ENCODE measurements around the gene DEXI. TPM values are rescaled to one million over a fixed set of nuclear protein-coding genes. Genes with fewer than 3 reads are reported as not detected.

DEXI gene
- total and polyA plus RNA-seq, 2 of the 13 experiments (the other 11 are each of a cell fraction or from before 2014, with no cell fraction given), result 51.5 to 70.4 TPM

- in situ Hi-C loops (cut with HindIII; ENCODE audit: extremely low pct_ligation_motif_present, low pct_unique_long_range_greater_than_20kb), result no loop called here
- no peak for FAIRE-seq
- Histone ChIP-seq H3K9ac (ENCODE audit: insufficient read depth, low read depth, low read length) (no peak overlapping the region), H3K4me1 (ENCODE audit: insufficient read depth, low read length) (no peaks in the 10 kb centered on the region), H2AFZ (ENCODE audit: low read length) (no peak overlapping the region), H3K27me3 (ENCODE audit: control insufficient read depth in 1 of 2, insufficient read depth in 2 of 2, low read length in 2 of 2) (no peaks in the 10 kb centered on the region), H3K4me2 (ENCODE audit: low read depth, low read length) (no peak overlapping the region), H3K27ac (ENCODE audit: extremely low read length, insufficient read depth, low read length) (no peak overlapping the region), H3K9me3 (ENCODE audit: low read length) (no peaks in the 10 kb centered on the region), H3K4me3 (replicated peaks in 1 of 3; ENCODE audit: insufficient read depth in 1 of 3, low read depth in 2 of 3, low read length in 3 of 3) (no peak overlapping the region), H3K36me3 (replicated peaks in 1 of 2; ENCODE audit: control insufficient read depth in 1 of 2, insufficient read depth in 2 of 2, low read length in 2 of 2) (peaks cover 10 to 11% of the 10 kb centered on the region in 2 experiments; a peak in 2 of 5 replicates), H3K79me2 (ENCODE audit: insufficient read depth, low read length) (no peaks in the 10 kb centered on the region), H4K20me1 (ENCODE audit: insufficient read depth, low read length) (no peaks in the 10 kb centered on the region)
- ChIA-PET CTCF (ENCODE audit: low intra/inter-chr PET ratio, low total read pairs) (no interaction called here), POLR2A (no interaction called here)
- WGBS (ENCODE audit: low lambda C conversion rate), result 93% methylated on average over 6 of the region's 6 CpGs
- no peak for DNase-seq (ENCODE audit: low spot score)
- BruUV-seq (replicated peaks), result no TSS peak
- intact Hi-C loops (cut with micrococcal nuclease; ENCODE audit: unreplicated experiment), result no loop called here
- TF ChIP-seq ZNF775 (CRISPR knock-in tag; IDR thresholded peaks at IDR 0.05; ENCODE audit: borderline replicate concordance), result no peak
- TF ChIP-seq ZNF644 (CRISPR knock-in tag; IDR thresholded peaks at IDR 0.05; ENCODE audit: low read depth), result no peak
- TF ChIP-seq EZH2 (conservative IDR thresholded peaks at IDR 0.05; ENCODE audit: low read depth, low read length), result no peak
- no peak for TF ChIP-seq ZNF3 (CRISPR knock-in tag; IDR thresholded peaks at IDR 0.05)
- no peak for TF ChIP-seq HMG20B (CRISPR knock-in tag; conservative IDR thresholded peaks at IDR 0.05)
- TF ChIP-seq HIVEP1 (CRISPR knock-in tag; IDR thresholded peaks at IDR 0.05), result no peak
- no peak for TF ChIP-seq ZNF281 (CRISPR knock-in tag; IDR thresholded peaks at IDR 0.05; ENCODE audit: borderline replicate concordance)
- TF ChIP-seq ZNF232 (CRISPR knock-in tag; IDR thresholded peaks at IDR 0.05; ENCODE audit: borderline replicate concordance), result no peak
- no peak for TF ChIP-seq MTERF4 (CRISPR knock-in tag; IDR thresholded peaks at IDR 0.05)
- no peak for TF ChIP-seq ZNF589 (CRISPR knock-in tag; conservative IDR thresholded peaks at IDR 0.05)
- TF ChIP-seq ZNF674 (CRISPR knock-in tag; IDR thresholded peaks at IDR 0.05; ENCODE audit: low read depth), result no peak
- TF ChIP-seq PRMT3 (CRISPR knock-in tag; IDR thresholded peaks at IDR 0.05; ENCODE audit: borderline replicate concordance, low read depth), result no peak
- no peak for TF ChIP-seq MTF1 (CRISPR knock-in tag; IDR thresholded peaks at IDR 0.05)
- no peak for TF ChIP-seq ELK4 (CRISPR knock-in tag; IDR thresholded peaks at IDR 0.05; ENCODE audit: borderline replicate concordance)
- no peak for TF ChIP-seq PREB (CRISPR knock-in tag; IDR thresholded peaks at IDR 0.05)
- no peak for TF ChIP-seq U2AF2 (IDR thresholded peaks at IDR 0.05; ENCODE audit: low read depth, low read length)
- TF ChIP-seq ZKSCAN8 (CRISPR knock-in tag; IDR thresholded peaks at IDR 0.05; ENCODE audit: borderline replicate concordance), result no peak
- no peak for TF ChIP-seq TARDBP (CRISPR knock-in tag; IDR thresholded peaks at IDR 0.05)
- ATAC-seq, result no peak
These were observed 47.3 kb upstream of the DEXI start for GRCh38 chr16:10989559-10989958.
